Hepatocyte (in vitro differentiated cells): ENCODE results near the gene SAMD14.

Experiments used
- EZH2phosphoT487 ChIP-seq: fragments of 200-600 bp; sonication (generic); IDR thresholded peaks from one replicate; pipeline ENCODE4 v1.6.1; 2018; ENCODE audit warnings: antibody characterized with exemption, mild to moderate bottlenecking, low read depth, moderate library complexity; ENCODE audit not compliant: unreplicated experiment, severe bottlenecking
- TF ChIP-seq, protein P1 (sequence below): fragments of 200-600 bp; sonication (generic); IDR thresholded peaks from 2 replicates; pipeline ENCODE4 v1.5.1; 2016; ENCODE audit warnings: antibody characterized with exemption, mild to moderate bottlenecking; ENCODE audit not compliant: poor library complexity

DNA sequence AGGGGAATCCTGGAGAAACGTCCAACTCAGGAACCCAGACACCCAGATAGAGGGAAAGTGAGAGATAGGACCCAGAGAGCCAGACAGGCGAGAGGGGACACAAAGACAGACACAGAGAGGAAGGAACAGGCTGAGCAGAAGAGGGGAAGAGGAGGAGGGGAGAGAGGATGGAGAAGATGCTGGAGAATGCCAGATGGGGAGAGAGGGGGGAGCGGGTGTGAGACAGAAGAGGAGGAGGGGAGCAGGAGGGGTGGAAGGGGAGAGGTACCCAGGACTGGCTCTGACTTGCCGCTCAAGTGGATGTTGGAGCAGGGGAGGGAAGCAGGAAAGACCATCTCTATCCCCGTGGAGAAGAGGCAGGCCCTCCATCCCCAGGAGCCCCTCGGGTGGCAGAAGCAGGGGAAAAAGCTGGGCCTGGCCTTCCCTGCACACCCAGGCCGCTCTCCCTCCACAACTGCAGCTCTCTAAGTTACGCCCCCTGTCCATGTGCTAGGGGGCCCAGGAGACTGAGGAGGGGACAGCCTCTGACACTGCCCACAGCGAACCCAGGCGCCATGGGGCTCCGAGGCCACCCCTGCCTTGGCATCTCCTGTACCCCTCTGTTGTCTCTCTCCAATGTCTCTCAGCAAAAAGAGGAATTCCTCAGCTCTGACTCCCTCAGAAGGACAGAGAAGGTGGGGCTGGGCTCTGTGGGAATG, 15.7 kb upstream of the SAMD14 start:
- TF ChIP-seq, protein P1, sequence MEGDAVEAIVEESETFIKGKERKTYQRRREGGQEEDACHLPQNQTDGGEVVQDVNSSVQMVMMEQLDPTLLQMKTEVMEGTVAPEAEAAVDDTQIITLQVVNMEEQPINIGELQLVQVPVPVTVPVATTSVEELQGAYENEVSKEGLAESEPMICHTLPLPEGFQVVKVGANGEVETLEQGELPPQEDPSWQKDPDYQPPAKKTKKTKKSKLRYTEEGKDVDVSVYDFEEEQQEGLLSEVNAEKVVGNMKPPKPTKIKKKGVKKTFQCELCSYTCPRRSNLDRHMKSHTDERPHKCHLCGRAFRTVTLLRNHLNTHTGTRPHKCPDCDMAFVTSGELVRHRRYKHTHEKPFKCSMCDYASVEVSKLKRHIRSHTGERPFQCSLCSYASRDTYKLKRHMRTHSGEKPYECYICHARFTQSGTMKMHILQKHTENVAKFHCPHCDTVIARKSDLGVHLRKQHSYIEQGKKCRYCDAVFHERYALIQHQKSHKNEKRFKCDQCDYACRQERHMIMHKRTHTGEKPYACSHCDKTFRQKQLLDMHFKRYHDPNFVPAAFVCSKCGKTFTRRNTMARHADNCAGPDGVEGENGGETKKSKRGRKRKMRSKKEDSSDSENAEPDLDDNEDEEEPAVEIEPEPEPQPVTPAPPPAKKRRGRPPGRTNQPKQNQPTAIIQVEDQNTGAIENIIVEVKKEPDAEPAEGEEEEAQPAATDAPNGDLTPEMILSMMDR, result no peak
- TF ChIP-seq EZH2phosphoT487, result no peak
